Anterior cingulate cortex (tissue), 58 donors: Measurements from ENCODE around the gene MAP2K7.

Experiments used
- DNase-seq, 58 donors: peaks; one replicate each; lab custom pipeline; 2025; lab: John Stamatoyannopoulos, UW

MAP2K7 gene

DNA sequence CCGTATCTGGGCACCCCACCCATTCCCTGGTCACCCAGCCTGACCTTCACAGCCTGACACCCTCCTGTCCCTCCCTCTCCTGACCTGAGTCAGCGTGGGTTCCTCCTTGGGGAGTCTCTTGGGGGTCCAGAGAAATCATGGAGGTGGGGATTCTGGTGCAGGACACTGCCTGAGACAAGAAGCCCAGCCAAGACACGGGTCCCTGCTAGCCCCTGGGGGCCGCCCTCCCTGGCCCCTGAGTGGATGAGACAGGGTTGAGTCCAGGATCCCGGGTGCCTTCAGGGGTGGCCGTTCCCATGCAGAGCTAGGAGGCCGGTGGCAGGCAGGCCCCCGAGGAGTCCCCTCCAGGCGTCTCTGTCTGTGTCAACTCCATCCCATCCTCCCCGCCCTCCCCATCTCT lies 1.6 kb downstream of the MAP2K7 start:
- no peak for DNase-seq

DNA sequence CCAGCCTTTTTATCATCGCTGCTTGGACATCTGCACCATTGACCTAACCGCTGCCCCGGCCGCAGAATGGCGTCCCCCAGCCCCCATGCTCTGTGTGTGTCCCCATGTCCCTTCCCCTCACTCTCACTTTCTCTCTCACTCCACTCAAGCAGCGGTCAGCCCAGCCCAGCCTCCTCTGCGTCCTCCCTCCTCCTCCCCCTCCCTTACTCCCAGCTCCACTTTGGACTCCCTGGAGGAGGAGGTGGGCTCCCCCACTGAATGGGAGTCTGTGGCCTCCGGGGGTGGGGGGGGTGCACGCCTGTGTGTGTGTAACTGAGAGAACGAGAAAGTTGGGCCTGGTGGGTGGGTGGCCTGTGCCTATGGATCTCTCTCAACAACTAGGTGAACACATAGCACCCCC lies 2.2 kb downstream of the MAP2K7 start:
- DNase-seq: no peak

DNA sequence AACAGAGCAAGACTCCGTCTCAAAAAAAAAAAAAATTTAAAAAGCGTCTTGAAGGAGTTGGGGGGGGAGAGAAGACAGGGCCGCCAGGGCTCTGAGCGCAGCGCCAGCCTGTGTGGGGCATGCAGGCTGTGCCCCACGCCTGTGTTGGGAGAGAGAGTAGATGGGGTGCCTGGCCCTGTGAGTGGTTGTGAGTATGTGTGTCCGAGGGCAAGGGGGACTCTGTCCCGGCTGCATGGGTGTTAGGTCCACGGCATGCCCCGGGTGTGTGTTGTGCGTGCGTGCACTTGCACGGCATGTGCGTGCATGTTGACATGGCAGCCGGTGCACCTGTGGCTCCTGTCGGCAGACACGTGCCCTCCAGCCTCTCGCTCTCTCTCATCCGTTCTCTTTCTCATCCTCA lies 3.4 kb downstream of the MAP2K7 start:
- DNase-seq: no peak

DNA sequence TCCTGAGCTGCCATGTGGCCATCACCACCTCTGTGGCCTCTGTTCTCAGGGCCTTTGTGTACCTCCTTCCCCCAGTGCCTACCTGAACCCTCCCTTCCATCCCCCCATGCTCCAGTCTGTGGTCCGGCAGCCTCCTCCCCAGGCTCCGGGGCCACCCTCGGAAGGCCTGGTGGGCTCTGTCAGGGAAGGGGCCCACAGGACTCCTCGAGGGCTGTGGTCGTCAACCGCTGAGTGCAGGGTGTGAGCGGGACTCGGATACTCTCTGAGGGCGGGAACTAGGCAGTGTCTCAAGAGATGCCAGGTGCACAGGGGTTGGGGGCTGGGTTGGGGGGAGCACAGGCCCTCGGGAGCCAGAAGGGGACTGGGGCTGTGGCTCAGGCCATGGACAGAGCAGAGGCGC lies 3.9 kb downstream of the MAP2K7 start:
- no peak for DNase-seq

DNA sequence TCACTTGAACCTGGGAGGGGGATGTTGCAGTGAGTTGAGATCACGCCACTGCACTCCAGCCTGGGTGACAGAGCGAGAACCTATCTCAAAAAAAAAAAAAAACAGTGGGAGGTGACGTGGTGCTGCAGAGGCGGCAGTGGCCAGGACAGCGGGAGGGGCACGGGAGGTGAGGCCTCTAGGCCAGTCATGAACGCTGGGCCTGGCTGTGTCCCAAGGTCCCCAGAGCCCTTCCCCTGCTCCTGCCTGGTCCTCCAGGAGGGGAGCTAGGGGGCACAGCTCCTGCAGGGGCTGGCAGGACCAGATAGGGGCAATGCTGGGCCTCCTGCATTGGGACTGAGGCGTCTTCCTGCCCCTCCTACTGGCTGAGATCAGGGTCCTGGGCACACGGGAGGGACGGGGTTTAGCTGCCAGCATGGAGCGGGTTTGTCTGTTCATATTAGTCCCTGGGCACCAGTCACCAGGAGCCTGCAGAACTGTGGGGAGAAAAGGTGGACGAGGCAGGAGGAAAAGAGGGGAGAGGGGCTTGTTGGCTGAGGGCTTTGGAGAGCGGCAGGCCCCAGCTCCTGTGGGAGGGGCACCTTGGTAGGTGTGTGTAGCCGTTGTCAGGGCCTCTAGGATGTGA lies 4.5 kb downstream of the MAP2K7 start:
- no peak for DNase-seq

DNA sequence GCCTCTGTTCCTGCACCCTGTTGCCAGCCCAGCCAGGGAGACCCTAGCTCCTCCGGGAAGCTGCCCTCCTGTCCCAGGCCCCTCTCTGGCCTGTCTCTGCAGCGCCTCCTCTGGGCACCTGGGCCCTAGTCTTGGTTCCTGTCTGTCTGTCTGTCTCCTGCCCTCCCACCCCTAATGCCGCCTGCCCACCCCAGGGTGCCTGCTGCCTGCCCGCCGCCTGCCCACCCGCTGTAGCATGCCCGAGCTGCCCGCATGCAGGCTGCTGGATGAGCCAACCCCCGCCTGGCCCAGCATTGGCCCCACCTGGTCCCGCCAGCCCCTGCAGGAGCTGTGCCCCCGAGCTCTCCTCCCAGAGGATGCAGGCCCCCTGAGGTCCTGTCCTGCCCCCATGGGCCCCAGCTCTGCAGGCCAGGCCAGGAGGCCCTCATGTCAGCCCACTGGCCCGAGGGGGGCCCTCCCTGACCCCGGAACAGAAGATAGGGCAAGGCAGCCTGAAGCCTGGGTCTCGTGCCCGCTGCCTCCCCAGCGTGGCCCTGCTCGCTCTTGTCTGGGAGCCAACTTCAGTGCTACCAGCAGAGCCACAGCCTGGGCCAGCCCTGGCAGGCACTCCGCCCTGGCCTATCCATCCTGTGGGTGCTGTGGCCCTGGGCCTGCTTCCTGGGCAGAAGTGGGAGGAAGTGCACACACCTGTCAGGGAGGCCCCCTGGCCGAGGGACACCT lies 5.2 kb downstream of the MAP2K7 start:
- DNase-seq: no peak

DNA sequence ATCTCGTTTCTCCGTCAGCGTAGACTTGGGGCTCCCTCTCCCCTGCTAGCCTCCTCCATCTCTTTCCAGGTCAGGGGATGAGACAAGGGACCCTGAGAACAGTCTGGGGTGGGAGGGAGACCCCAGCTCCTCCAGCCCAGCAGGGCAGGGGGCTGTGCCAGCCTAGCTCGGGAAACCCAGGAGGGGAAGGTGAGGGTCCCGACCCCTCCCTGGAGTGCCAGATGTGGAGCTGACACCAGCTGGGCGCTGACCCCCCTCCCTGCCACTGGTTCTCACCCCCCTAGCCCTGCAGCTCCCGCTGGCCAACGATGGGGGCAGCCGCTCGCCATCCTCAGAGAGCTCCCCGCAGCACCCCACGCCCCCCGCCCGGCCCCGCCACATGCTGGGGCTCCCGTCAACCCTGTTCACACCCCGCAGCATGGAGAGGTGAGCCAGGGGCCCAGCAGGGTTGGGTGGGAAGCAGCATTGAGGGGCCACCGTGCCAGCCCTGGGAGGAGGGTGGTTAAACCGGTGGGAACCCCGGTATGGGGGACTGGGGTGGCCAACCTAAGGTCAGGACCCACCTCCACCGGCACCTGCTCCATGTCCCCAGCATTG lies 5.9 kb downstream of the MAP2K7 start:
- DNase-seq: no peak

DNA sequence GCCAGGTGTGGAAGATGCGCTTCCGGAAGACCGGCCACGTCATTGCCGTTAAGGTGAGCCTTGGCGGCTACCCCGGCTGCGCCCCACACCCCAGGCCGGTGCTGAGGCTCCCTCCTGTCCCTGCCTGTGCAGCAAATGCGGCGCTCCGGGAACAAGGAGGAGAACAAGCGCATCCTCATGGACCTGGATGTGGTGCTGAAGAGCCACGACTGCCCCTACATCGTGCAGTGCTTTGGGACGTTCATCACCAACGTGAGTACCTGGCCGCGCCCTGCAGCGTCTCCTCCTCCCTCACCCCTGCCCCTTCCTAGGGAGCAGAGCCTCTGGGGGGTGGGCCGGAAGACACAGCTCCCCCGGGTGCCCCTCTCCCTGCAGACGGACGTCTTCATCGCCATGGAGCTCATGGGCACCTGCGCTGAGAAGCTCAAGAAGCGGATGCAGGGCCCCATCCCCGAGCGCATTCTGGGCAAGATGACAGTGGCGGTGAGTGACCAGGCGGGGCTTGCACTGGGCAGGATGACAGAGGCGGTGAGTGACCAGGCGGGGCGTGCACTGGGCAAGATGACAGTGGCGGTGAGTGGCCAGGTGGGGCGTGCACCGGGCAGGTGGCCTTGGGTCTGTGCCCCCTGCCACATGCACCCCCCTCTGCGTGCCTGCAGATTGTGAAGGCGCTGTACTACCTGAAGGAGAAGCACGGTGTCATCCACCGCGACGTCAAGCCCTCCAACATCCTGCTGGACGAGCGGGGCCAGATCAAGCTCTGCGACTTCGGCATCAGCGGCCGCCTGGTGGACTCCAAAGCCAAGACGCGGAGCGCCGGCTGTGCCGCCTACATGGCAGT lies 6.9 kb downstream of the MAP2K7 start:
- DNase-seq: no peak

DNA sequence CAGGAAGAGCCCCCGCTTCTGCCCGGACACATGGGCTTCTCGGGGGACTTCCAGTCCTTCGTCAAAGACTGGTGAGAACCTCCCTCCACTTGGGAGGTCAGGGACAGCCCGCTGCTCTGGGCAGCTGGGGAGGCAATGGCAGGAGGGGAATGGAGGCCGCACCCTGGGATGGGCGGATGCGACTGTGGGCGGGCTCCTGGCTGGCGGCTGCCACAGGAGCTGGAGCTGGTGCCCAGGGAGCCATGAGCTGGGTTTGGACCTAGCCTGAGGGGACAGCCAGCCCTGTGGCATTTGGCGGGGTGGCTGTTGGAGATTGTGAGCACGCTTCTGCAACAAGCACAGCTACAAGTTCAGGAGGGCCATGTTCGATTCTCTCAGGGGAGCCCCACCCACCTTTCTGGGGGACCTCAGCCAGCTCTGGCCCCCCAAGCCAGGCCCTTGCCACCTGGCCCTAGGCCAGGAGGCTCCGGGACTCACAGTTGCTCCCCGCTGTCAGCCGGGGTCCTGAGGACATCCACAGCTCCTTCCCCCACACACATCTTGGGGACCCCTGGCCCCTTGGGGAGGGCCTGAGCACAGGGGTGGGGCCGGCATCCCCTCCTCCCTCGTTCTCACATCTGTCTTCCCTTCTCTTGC lies 7.9 kb downstream of the MAP2K7 start:
- no peak for DNase-seq

DNA sequence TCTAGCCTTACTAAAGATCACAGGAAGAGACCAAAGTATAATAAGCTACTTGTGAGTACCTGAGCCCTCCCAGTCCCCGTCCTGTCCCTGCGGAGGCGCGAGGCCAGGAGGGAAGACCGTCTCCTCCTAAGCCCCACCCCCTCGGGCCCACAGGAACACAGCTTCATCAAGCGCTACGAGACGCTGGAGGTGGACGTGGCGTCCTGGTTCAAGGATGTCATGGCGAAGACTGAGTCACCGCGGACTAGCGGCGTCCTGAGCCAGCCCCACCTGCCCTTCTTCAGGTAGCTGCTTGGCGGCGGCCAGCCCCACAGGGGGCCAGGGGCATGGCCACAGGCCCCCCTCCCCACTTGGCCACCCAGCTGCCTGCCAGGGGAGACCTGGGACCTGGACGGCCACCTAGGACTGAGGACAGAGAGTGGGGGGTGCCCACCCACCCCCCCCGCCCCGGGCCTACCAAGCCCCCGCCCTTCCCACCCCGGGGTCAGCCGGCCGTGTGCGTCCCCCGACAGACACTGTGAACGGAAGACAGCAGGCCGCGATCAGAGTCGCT lies 8.5 kb downstream of the MAP2K7 start:
- no peak for DNase-seq

DNA sequence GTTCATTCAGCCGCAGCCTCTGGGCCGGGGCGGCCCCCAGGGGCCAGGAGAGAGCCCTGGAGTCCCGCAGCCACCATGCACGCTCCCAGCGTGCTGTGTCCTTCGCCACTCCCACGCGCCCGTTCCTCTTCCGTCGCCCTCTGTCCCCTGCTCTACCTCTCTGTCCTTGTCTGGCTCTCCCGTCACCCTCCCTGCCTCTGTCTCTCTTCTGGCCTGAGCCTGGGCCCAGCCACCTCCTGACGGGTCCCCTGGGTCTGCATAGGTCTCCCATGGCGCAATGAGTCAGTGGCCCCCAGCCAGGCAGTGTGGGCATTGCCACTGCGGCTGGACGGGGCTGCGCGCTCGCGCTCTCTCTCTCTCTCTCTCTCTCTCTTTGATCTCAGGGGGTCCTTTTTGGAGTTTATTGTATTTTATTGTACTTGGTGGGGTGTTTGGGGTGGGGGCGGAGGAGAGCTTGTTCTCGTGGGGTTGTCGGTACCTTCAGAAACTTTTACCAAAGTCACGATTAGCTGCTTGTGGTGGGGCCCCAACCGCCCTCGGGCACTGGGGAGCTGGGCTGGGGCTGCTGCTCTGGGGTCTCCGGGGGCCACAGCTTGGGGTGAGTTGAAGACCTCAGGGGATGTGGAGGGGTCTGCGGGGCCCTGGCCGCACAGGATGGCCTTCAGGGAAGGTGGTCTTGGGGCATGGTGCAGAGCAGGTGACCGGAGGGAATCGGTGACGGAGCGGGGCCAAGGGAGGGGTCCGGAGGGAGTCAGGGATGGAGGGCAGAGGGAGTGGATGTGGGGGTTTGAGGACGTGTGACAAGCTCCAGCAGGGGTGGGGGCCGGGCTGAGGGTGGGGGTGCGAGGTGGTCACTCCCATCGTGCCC lies 9.3 kb downstream of the MAP2K7 start:
- DNase-seq: no peak

DNA sequence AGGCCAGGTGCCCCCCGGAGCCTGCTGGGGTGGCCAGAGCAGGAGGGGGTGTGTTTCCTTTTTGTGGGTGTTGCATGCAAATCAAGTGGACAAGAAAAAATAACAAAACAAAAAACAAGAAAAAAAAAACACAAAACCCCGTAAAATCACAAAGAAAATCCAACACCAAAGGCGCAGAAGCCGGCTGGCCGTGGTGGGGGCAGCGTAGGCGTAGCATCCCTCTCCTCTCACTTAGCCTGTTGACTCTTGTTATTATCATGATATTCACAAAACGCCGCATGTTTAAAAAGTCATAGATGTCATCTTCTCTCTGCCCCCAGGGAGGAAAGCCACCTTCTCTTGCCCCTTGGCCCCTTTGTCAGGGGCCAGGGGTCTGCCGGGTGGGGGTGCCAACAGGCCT lies 10.0 kb downstream of the MAP2K7 start:
- no peak for DNase-seq

DNA sequence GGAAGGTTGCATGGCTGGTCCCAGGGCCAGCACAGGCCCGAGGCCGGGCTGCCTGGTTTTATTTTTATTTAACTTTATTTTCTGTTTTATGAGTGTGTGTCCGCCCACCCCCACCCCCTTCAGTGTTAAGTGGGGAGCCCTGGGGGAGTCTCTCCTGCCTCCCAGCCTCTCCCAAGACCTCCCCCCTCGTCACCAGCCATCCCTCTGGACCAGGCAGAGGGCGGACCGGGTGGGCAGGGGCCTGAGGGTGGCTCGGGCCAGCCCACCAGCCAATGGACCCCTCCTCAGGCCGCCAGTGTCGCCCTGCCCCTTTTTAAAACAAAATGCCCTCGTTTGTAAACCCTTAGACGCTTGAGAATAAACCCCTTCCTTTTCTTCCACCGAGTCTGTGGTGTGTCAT lies 10.4 kb downstream of the MAP2K7 start:
- DNase-seq: no peak

DNA sequence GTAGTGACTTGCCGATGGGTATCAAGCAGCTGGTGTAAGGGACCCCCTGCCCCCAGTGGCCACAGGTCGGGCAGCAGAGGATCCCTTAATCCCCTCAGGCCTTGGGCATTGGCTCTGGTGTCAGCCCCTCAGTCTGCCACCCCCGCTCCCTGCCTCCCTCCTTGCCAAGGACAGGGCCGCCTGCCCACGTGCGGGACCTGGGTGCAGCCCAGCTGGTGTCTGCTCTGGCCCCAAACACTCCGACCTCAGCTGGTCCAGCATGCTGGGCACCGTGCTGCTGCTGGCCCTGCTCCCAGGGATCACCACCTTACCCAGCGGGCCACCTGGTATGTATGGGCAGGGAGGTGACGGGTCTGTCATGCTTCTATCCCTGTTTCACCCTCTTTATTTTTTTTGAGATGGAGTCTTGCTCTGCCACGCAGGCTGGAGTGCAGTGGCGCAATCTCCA lies 10.9 kb downstream of the MAP2K7 start, which contains the start of gene TGFBR3L:
Gene TGFBR3L, plus strand, starts transcription at position 233 of the 448 bp plus-strand sequence.
- no peak for DNase-seq

DNA sequence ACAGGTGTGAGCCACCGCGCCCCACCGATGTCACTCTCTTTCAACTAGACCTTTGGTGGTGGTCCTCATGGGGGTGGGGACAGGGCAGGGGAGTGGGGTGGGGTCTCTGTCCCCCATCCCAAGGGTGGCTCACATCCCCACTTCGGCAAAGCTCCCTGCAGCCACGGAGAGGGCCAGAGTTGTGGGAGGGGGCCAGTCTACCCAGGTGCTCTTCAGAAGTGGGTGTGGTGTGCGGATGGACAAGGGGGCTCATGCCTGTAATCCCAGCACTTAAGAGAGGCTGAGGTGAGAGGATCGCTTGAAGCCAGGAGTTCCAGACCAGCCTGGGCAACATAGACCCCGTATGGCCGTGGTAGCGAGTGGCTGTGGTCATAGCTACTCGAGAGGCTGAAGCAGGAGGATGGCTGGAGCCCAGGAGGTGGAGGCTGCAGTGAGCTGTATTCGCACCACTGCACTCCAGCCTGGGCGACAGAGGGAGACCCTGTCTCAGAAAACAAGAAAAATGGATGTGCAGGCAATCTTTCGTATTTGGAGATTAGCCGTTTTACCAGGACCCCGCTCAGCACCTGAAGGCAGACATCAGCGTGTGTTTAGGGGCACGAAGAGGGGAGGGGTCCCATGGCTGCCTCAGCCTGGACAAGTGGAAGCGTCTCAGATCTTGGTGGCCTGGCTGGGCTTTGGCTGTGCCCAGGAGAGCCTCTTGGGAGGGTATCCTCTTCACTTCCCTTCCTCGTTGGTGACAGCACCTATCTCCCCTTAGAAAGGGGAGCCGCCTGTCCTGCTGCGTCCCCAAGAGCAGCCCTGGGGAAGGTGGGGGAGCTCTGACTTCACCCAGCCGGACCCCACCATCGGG lies 11.8 kb downstream of the MAP2K7 start:
- no peak for DNase-seq

DNA sequence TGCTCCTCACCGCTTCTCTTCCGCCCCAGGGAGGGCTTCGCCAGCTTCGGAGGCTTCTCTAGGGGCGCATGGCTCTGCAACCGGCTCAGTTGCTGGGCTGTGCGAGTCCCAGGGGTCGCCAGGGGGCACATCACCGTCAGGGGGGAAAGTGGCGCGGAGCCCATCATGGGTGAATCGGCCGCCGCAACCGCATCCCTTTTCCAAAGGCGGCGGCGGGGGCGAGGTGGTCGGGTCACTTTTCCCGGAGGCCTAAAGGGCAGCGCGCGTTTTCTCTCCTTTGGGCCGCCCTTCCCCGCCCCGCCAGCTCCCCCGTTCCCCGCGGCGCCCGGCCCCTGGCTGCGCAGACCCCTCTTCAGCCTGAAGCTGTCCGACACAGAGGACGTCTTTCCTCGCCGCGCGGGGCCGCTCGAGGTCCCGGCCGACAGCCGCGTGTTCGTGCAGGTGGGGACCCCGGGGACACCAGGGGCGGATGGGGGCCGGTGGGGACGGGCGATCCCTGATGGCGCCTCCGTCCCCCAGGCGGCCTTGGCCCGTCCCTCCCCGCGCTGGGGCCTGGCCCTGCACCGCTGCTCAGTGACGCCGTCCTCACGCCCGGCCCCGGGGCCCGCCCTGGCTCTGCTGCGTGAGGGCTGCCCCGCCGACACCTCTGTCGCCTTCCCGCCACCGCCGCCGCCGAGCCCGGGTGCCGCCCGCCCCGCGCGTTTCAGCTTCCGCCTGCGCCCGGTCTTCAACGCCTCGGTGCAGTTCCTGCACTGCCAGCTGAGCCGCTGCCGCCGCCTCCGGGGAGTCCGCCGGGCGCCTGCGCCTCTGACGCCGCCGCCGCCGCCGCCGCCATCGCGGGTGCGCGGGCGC lies 12.7 kb downstream of the MAP2K7 start:
- DNase-seq: peak in 12 of 58 donors; percentile 8 to 51 (median 30)

DNA sequence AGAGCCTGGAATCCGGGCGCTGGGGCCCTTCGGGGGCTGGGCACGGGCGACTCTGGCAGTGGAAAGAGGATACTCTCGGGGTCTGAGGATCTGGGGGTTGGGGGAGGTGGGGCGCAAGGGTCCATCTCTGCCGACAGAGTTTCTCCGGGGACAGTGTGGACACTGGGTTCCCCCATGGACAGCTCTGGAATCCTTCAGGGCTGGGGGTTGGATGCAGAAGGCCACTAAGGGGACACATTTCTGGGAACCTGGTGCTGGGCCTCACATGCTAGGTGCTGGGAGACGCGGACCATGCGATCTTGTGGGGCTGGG lies 13.2 kb downstream of the MAP2K7 start:
- DNase-seq: peak in 1 of 58 donors; percentile 51
